HepG2 (cell line): ENCODE measurements around the gene SLC5A6. TPM values are rescaled to one million over a fixed set of nuclear protein-coding genes. Genes with fewer than 3 reads are reported as not detected.

Experiments used
- CREBL2 ChIP-seq: sonication (generic); formaldehyde crosslinking; IDR thresholded peaks from 2 replicates; pipeline ENCODE4 v1.8.1; 2023; ENCODE audit warnings: missing genetic modification reagents, mild to moderate bottlenecking, borderline replicate concordance
- HOXA9 ChIP-seq: sonication (generic); formaldehyde crosslinking; IDR thresholded peaks from 2 replicates; pipeline ENCODE4 v1.8.1; 2022; ENCODE audit warnings: missing genetic modification reagents, mild to moderate bottlenecking, moderate library complexity, borderline replicate concordance
- LCORL ChIP-seq, 2 experiments: fragments of 450-650 bp in 1 of 2; sonication (generic) in 1 of 2; formaldehyde crosslinking in 1 of 2; IDR thresholded peaks; 2 replicates each; pipeline versions ENCODE4 v1.5.0 to v1.6.1; 2017 to 2020; ENCODE audit warnings: antibody characterized with exemption in 1 of 2, missing genetic modification reagents in 1 of 2
- MTF1 ChIP-seq: sonication (generic); formaldehyde crosslinking; IDR thresholded peaks from 2 replicates; pipeline ENCODE4 v1.5.0; 2020; ENCODE audit warnings: missing genetic modification reagents
- NPAS2 ChIP-seq: sonication (generic); formaldehyde crosslinking; IDR thresholded peaks from 2 replicates; pipeline ENCODE4 v1.8.0; 2022; ENCODE audit warnings: mild to moderate bottlenecking, missing genetic modification reagents, borderline replicate concordance
- ONECUT2 ChIP-seq: sonication (generic); formaldehyde crosslinking; IDR thresholded peaks from 2 replicates; pipeline ENCODE4 v1.4.0; 2020; ENCODE audit warnings: missing genetic modification reagents
- SMC3 ChIP-seq: IDR thresholded peaks from 2 replicates; pipeline ENCODE4 v1.6.1; 2011; ENCODE audit warnings: low read length, improper control_type of control experiment
- SNAPC2 ChIP-seq: sonication (generic); formaldehyde crosslinking; IDR thresholded peaks from 2 replicates; pipeline ENCODE4 v1.8.1; 2022; ENCODE audit warnings: mild to moderate bottlenecking, missing genetic modification reagents
- SOX6 ChIP-seq, 2 experiments: fragments of 450-650 bp in 1 of 2; sonication (generic) in 1 of 2; formaldehyde crosslinking in 1 of 2; IDR thresholded peaks; 2 replicates each; pipeline versions ENCODE4 v1.4.0 to v1.6.1; 2017 to 2020; ENCODE audit warnings: antibody characterized with exemption in 1 of 2, mild to moderate bottlenecking in 1 of 2, missing genetic modification reagents in 1 of 2
- ZNF207 ChIP-seq: fragments of 450-650 bp; IDR thresholded peaks from 2 replicates; pipeline ENCODE4 v1.6.1; 2016; ENCODE audit warnings: antibody characterized with exemption, borderline replicate concordance
- ZNF275 ChIP-seq: sonication (generic); formaldehyde crosslinking; IDR thresholded peaks from 2 replicates; pipeline ENCODE4 v1.8.0; 2022; ENCODE audit warnings: missing genetic modification reagents, mild to moderate bottlenecking, inconsistent platforms, borderline replicate concordance
- ZNF431 ChIP-seq: sonication (generic); formaldehyde crosslinking; IDR thresholded peaks from 2 replicates; pipeline ENCODE4 v1.9.0; 2022; ENCODE audit warnings: missing genetic modification reagents, low read depth, mild to moderate bottlenecking, borderline replicate concordance
- ZNF543 ChIP-seq: sonication (generic); formaldehyde crosslinking; IDR thresholded peaks from 2 replicates; pipeline ENCODE4 v1.4.0; 2020; ENCODE audit warnings: mild to moderate bottlenecking, missing genetic modification reagents
- ZNF609 ChIP-seq: sonication (generic); formaldehyde crosslinking; IDR thresholded peaks from 2 replicates; pipeline ENCODE4 v1.4.0; 2020; ENCODE audit warnings: mild to moderate bottlenecking, missing genetic modification reagents, borderline replicate concordance
- ZNF775 ChIP-seq: sonication (generic); formaldehyde crosslinking; IDR thresholded peaks from 2 replicates; pipeline ENCODE4 v1.4.0; 2020; ENCODE audit warnings: missing genetic modification reagents, mild to moderate bottlenecking, moderate library complexity, borderline replicate concordance
- ZNF816 ChIP-seq: sonication (generic); formaldehyde crosslinking; IDR thresholded peaks from 2 replicates; pipeline ENCODE4 v1.8.0; 2022; ENCODE audit warnings: missing genetic modification reagents, mild to moderate bottlenecking, borderline replicate concordance
- polyA plus RNA-seq, 8 experiments: library from polyadenylated mRNA; depleted of rRNA in 3 of 8; stranded (reverse) in 7 of 8; unstranded in 1 of 8; fragments of >200 nt; fragmentation: Illumina TruSeq in 4 of 8; extraction: Trizol in 4 of 8; gene quantifications; 2 replicates each; pipeline versions ENCODE4 v1.2.1 to v1.2.3, GENCODE V29; 2011 to 2016; ENCODE audit warnings: low read depth in 4 of 8, missing spikeins in 1 of 8, mixed read lengths in 1 of 8; ENCODE audit not compliant: insufficient read depth in 1 of 8
- total RNA-seq, 5 experiments: library from RNA; depleted of rRNA; stranded (reverse); fragments of >200 nt; fragmentation: Illumina TruSeq; extraction: Trizol; gene quantifications; 2 replicates each; pipeline ENCODE4 v1.2.3, GENCODE V29; 2016; ENCODE audit warnings: low read depth in 1 of 5
- TF ChIP-seq, protein P1 (sequence below): sonication (generic); formaldehyde crosslinking; IDR thresholded peaks from 2 replicates; pipeline ENCODE4 v1.5.0; 2020; ENCODE audit warnings: missing genetic modification reagents, mild to moderate bottlenecking, borderline replicate concordance
- TF ChIP-seq, protein P2 (sequence below): sonication (generic); formaldehyde crosslinking; IDR thresholded peaks from 2 replicates; pipeline ENCODE4 v1.8.1; 2023; ENCODE audit warnings: missing genetic modification reagents, inconsistent platforms, borderline replicate concordance
- TF ChIP-seq, protein P3 (sequence below): IDR thresholded peaks from 2 replicates; pipeline ENCODE4 v1.6.1; 2018; ENCODE audit warnings: missing genetic modification reagents

Gene SLC5A6
- total and polyA plus RNA-seq, 2 of the 13 experiments (the other 11 are each of a cell fraction or from before 2014, with no cell fraction given), result 135 to 417 TPM

DNA sequence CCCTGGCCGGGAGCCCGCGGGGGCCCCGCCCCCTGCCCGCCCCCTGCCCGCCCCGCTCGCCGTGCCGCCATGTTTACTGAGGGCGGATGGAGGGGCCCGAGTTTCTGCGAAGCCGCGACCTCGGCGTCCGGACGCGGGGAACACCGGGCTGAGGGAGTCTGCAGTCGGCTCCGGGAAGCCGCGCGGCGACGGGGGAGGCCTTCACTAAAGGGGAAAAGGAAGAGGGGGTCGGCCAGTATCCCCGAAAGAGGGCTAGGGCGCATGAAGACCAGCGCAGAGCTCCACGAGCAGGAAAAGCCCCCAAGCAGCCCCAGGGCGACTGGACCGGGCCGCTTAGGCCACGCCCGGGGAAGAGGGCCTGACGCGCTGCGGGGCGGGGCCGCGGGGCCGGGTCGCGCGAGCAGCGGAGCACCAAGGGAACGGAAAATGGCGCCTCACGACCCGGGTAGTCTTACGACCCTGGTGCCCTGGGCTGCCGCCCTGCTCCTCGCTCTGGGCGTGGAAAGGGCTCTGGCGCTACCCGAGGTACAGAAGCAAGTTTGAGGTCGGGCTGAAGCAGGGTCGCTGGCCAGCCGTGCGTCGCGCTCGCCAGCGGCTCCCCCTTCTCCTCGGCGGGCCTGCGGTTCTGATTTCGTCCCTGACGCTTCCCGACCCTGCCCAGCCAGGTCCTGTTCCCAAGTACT lies at the start of gene SLC5A6, which contains the start of gene ATRAID (continued):
- TF ChIP-seq ZNF609 (no peak; the same call in none of the 2 replicates), ZNF431 (CRISPR knock-in tag) (peak; percentile 90), SOX6 (IDR thresholded peaks at IDR 0.05) (no peak), SOX6 (CRISPR knock-in tag; IDR thresholded peaks at IDR 0.05) (peak; percentile 41), CREBL2 (CRISPR knock-in tag) (no peak), NPAS2 (no peak), ZNF275 (CRISPR knock-in tag) (peak; percentile 48; the same call in 1 of the 2 replicates), ZNF543 (peak; percentile 52; the same call in 1 of the 2 replicates), ZNF816 (peak; percentile 60; the same call in 1 of the 2 replicates), ZNF775 (CRISPR knock-in tag) (no peak), SNAPC2 (no peak), ONECUT2 (CRISPR knock-in tag) (no peak), MTF1 (peak; percentile 77), SMC3 (no peak), LCORL (IDR thresholded peaks at IDR 0.05) (no peak), LCORL (CRISPR knock-in tag; IDR thresholded peaks at IDR 0.05) (peak; percentile 15; the same call in 1 of the 2 replicates), HOXA9 (CRISPR knock-in tag) (peak; percentile 65; the same call in 1 of the 2 replicates), ZNF207 (no peak)
- TF ChIP-seq, protein P1, sequence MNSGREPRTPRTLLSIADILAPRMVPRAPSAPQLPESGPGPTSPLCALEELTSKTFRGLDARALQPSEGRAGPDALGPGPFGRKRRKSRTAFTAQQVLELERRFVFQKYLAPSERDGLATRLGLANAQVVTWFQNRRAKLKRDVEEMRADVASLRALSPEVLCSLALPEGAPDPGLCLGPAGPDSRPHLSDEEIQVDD (CRISPR knock-in tag), result no peak
- TF ChIP-seq, protein P2, sequence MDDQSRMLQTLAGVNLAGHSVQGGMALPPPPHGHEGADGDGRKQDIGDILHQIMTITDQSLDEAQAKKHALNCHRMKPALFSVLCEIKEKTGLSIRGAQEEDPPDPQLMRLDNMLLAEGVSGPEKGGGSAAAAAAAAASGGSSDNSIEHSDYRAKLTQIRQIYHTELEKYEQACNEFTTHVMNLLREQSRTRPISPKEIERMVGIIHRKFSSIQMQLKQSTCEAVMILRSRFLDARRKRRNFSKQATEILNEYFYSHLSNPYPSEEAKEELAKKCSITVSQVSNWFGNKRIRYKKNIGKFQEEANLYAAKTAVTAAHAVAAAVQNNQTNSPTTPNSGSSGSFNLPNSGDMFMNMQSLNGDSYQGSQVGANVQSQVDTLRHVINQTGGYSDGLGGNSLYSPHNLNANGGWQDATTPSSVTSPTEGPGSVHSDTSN (CRISPR knock-in tag), result peak; percentile 81; the same call in 1 of the 2 replicates
- TF ChIP-seq, protein P3, sequence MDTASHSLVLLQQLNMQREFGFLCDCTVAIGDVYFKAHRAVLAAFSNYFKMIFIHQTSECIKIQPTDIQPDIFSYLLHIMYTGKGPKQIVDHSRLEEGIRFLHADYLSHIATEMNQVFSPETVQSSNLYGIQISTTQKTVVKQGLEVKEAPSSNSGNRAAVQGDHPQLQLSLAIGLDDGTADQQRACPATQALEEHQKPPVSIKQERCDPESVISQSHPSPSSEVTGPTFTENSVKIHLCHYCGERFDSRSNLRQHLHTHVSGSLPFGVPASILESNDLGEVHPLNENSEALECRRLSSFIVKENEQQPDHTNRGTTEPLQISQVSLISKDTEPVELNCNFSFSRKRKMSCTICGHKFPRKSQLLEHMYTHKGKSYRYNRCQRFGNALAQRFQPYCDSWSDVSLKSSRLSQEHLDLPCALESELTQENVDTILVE (CRISPR knock-in tag), result peak; percentile 69
